Inflammatory macrophage (primary cell): ENCODE measurements around the gene ITLN2.
"Not testable (repeated sequence)": the region's sequence is repeated elsewhere in the genome, so short reads cannot be mapped to it uniquely, and the experiment has no call there.

Experiments used
- DNase-seq, 2 donors: peaks; one replicate each; pipeline ENCODE4 v3.0.0-alpha.2; 2020 to 2022

The ITLN2 gene

DNA sequence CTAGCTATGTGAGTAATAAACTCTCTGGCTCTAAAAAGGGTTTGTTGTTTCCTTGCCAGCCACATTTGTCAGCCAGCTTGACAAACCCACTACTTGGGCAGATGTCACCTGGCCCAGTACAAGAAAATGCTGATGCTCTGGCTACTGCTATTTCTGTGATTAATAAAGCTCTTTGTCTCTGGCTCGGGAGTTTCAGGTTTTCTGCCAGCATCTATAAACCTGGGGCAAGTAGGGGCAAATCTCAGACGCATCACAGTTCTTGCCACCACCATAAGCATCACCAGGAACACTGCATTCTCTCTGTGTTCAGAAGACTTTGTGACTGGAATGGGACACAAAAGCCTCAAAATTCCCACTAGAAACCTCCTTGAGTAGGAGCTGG is 2.5 kb downstream of the ITLN2 start:
- DNase-seq = no peak

DNA sequence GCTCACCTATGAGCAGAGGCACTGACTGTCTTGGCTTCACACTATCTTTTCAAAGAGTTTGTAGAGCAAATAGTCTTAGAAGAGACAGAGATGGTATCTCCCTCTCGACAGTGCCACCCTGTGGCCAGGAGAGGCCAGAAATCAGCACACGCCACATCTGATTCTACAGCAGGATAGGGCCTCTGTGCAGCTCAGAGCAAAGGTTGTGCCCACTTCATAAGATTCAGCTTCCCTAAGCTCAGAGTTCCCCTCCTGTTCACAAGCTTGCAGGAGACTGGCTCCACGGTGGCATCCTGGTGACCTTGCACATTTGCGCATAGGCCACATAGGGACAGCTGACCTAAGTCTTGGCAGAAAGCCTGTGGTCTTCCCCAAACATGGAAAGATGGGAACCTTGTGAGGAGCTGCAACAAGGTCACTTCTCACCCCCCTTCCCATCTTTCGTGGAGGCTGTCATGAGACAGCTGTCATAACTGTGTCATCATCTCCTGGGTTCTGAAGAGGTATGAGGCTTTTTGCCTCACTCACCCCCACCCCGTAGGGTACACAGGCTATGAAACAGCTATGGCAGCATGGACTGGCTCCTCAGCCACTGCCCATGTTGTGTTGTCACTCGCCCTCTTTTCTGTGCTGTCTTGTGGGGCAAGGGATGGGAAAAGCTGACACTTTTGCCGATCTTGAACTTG is 3.0 kb downstream of the ITLN2 start:
- peak; percentile 77 to 78 for DNase-seq

DNA sequence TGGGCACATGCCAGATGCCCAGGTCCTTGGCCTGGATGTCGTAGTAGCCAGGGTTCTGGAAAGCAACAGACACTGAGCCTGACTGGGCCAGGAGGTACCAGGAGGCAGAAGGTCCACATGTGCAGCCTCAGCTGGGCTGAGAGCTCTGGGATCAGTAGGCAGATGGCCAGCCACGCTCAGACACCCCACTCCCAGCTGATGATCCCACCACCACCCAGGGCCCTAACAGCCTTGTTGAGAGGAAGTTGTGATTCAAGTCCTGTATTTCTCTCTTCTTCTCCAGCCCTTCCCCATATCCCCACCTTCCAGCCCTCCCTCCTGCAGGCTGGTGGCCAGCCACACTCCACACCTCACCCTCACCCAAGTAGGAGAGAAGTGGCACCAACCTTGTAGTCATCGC is 4.0 kb downstream of the ITLN2 start:
- DNase-seq = no peak

DNA sequence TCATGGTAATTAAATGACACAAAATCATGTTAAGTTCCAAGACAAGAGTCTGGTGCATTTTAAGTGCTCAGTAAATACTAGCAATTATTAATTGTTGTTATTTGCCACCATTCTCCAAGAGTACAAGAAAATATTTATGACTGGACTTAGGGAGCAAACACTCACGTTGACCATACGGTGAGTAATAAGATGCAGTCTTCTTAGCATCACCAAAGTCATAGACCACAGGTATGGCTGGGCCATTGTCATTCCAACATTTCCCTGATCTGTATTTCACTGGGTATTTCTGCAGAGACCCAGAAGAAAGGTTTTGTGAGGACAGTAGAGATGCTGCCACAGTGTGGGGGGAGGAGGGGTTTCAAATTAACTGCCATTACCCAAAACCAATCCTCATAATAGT is 4.7 kb downstream of the ITLN2 start:
- DNase-seq = no peak

DNA sequence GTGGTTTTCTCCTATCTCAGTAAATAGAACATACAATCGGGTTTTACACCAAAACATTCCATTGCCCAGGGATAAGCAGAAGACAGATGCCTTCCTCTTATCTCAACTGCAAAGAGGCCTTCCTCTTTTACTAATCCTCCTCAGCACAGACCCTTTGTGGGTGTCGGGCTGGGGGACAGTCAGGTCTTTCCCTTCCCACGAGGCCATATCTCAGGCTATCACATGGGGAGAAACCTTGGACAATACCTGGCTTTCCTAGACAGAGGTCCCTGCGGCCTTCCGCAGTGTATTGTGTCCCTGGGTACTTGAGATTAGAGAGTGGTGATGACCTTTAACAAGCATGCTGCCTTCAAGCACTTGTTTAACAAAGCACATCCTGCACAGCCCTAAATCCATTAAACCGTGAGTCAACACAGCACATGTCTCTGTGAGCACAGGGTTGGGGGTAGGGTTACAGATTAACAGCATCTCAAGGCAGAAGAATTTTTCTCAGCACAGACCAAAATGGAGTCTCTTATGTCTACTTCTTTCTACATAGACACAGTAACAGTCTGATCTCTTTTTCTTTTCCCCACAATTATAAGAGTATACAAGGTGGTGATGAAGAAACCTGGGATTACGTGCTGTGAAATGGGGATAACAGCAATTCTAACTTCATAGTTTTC is 5.3 kb downstream of the ITLN2 start:
- not testable (repeated sequence) for DNase-seq

DNA sequence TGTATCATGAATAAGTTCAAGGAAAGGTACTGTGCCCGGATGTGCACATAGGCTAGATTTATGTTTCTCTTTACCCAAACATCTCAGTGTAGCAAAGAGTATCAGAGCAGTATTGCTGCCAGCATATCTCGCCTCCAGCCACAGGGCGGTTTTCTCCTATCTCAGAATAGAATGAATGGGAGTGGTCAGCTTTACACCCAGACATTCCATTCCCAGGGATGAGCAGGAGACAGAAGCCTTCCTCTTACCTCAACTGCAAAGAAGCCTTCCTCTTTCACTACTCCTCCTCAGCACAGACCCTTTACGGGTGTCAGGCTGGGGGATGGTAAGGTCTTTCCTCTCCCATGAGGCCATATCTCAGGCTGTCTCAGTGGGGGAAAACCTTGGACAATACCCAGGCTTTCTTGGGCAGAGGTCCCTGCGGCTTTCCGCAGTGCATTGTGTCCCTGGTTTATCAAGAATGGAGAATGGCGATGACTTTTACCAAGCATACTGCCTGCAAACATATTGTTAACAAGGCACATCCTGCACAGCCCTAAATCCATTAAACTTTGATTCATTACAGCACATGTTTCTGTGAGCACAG is 7.3 kb downstream of the ITLN2 start:
- DNase-seq = not testable (repeated sequence)

DNA sequence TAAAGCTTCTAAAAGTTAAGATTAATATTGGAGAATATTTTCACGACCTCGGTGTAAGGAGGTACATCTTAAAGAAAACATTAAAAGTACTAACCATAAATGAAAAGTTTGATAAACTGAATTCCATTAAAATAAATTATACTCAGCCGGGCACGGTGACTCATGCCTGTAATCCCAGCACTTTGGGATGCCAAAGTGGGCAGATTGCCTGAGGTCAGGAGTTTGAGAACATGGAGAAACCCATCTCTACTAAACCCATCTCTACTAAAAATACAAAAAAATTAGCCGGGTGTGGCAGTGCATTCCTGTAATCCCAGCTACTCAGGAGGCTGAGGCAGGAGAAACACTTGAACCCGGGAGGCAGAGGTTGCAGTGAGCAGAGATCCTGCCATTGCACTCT is 8.7 kb downstream of the ITLN2 start:
- DNase-seq = not testable (repeated sequence)

DNA sequence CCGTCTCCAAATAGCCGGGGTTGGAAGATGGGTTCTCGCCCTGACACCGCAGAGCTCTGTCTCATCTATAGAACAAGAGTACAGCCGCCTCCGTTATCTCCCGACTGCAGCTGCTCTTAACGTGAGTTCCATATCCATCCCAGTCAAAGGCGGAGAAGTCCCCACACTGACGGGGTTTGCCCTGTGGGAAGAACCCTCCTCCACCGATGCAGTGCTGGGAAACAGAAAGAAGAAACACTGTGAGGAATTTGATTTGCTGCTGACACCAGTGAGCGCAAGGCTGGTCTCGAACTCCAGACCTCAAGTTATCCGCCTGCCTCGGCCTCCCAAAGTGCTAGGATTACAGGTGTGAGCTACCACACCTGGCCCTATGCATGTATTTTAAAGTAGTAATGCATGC is 9.5 kb downstream of the ITLN2 start:
- DNase-seq = no peak

DNA sequence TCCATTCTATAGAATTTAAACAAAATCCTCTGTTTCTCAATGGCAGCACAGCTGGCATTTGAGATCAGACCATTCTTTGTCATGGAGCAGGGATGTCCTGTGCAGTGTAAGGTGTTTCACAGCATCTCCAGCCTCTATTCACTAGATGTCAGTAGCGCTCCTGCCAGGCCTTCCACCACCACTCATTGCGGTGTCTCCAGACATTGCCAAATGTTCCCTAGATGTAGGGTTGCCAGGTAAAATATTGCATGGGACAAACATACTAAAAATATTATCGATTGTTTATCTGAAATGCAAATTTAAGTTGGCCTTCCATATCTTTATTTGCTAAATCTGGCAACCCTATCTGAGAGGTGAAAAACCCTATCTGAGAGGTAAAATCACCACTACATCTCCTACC is 11.7 kb downstream of the ITLN2 start:
- DNase-seq = no peak

DNA sequence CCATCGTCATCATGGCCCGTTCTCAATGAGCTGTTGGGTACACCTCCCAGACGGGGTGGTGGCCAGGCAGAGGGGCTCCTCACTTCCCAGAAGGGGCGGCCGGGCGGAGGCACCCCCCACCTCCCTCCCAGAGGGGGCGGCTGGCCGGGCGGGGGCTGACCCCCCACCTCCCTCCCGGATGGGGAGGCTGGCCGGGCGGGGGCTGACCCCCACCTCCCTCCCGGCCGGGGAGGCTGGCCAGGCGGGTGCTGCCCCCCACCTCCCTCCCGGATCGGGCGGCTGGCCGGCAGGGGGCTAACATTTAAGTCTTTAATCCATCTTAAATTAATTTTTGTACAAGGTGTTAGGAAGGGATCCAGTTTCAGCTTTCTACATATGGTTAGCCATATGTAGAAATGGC is 17.9 kb downstream of the ITLN2 start:
- DNase-seq = not testable (repeated sequence)

DNA sequence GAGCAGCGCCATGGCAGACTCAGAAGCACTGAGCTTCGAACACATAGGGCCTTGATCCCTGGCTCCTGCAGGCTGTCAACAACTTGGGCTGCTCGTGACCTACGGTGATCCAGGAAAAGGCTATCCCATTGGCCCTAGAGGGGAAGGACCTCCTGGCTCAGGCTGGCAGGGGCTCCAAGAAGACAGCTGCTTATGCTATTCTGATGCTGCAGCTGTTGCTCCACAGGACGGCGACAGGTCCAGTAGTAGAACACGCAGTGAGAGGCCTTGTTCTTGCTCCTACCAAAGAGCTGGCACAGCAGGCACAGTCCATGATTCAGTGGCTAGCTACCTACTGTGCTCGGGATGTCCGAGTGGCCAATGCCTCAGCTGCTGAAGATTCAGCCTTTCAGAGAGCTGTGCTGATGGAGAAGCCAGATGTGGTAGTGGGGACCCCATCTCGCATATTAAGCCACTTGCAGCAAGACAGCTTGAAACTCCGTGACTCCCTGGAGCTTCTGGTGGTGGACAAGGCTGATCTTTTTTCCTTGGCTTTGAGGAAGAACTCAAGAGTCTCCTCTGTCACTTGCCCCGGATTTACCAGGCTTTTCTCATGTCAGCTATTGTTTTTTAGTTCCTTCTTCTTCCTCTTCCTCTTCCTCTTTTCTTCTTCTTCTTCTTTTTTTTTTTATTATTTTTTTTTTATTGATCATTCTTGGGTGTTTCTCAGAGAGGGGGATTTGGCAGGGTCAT is 18.9 kb downstream of the ITLN2 start:
- DNase-seq = peak; percentile 62

DNA sequence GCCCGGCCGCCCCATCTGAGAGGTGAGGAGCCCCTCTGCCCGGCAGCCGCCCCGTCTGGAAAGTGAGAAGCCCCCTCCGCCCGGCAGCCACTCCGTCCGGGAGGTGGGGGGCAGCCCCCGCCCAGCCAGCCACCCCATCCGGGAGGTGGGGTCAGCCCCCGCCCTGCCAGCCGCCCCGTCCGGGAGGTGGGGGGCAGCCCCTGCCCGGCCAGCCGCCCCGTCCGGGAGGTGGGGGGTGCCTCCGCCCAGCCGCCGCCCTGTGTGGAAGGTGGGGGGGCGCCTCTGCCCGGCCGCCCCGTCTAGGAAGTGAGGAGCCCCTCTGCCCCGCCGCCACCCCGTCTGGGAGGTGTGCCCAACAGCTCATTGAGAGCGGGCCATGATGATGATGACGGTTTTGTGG is 21.3 kb downstream of the ITLN2 start:
- DNase-seq = not testable (repeated sequence)

DNA sequence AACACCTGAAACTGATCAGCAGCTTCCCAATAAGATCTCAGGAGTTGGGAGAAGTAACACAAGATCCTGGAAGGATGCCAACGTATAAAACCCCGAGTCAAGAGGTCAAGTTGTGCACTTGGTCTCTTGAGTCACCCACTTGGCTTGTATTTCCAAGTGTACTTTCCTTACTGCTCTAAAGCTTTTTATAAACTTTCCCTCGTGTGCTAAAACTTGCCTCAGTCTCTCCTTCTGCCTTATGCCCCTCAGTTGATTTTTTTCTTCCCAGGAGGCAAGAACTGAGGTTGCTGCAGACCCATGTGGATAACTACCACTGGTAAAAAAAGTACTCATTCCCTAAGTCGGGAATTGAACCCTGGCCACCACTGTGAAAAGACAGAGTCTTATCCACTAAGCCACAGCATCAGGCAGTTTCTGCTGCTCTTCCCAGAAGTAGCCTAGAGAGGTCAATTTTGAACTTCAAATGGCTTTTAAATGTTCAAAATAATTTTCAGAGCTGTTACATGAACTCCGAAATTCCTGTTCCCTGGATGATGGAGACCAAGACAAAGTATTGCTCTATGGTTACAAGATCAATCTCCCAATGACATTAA is 28.9 kb downstream of the ITLN2 start:
- DNase-seq = no peak

DNA sequence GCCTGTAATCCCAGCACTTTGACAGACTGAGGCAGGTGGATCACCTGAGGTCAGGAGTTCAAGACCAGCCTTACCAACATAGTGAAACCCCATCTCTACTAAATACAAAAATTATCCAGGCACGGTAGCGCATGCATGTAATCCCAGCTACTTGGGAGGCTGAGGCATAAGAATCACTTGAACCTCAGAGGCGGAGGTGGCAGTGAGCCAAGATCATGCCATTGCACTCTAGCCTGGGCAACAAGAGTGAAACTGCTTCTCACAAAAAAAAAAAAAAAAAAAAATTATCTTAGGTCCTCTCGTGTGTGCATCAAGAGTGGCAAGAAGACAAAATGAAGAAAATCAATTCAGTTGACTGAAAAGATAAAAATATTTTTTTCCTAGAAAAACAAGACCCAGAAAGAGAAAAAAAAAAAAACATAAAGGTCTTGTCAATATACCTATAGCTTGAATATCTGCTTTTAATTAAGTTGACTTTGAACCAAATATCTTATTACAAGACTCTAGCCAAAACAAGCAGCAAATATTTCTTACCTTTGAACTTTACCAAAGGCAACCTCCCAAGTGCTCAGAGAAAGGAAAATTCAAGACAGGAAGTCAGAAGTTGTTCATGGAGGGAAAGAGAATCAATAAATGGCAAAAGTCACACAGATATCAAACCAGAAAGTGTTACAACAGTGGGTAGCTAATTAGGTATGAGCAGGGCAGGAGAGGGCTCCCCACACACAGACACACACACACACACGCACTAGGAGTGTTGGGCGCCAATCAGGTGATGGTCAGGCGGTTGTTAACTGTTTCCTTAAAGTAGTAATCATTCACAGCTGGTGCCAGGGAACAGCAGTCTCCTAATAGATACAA is 29.6 kb downstream of the ITLN2 start:
- DNase-seq = no peak

DNA sequence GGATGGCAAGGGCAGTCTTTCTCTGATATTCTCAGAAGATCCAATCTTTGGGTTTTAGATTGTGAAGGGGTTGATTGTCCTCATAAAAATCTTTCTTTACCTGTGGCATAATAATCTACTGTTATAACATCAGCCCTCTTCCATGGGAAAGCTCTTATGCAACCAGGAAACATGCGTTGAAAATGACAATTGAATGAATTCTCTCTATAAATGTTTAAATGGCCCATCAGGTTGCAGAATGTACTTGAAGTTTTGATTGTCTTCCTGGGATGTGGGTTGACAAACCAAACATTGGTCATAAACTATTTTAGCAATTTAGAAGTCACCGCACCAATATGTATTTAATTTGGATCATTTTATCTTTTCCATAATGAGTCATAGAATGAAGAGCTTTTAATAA is 37.9 kb downstream of the ITLN2 start:
- DNase-seq = no peak

DNA sequence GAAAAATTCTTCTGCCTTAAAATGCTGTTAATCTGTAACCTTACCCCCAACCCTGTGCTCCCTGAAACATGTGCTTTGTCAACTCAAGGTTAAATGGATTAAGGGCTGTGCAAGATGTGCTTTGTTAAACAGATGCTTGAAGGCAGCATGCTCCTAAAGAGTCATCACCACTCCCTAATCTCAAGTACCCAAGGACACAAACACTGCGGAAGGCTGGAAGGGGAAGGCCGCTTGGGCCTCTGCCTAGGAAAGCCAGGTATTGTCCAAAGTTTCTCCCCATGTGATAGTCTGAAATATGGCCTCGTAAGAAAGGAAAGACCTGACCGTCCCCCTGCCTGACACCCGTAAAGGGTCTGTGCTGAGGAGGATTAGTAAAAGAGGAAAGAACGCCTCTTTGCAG is 41.4 kb downstream of the ITLN2 start:
- DNase-seq = not testable (repeated sequence)

DNA sequence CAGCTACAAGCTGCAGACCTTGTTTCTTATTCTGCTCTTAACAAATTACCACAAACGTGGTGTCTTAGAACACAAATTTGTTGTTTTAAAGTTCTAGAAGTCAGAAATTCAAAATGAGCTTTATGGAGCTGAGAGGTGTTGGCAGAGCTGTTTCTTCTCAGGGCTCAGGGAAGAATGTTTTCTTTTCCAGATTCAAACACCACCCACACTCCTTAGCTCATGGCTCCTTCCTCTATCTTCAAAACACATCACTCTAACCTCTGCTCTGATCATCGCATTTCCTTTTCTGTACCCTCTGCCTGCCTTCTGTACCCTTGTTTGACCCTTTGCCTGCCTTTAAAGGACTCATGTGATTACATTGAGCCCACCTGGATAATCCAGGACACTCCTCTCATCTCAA is 42.7 kb downstream of the ITLN2 start:
- peak in 1 of 2 donors; percentile 18 for DNase-seq

DNA sequence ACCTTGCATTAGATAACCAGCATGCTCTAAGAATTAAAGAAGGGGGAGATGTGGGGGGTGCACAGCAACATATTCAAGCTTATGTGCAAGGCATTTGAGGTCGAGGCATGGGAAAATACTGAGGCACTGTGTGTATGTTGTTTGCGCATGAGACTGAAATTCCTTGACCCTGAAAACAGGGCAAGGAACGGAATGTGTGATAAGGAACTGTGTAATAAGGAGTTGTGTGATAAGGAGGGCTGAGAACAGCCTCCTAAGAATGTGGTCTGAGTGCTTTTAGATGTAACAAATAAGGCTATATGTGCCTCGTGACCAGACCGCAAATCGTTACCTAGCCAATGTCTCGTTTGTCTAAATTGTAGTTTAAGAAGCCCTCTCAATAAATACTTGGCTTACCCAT is 43.2 kb downstream of the ITLN2 start:
- no peak for DNase-seq

DNA sequence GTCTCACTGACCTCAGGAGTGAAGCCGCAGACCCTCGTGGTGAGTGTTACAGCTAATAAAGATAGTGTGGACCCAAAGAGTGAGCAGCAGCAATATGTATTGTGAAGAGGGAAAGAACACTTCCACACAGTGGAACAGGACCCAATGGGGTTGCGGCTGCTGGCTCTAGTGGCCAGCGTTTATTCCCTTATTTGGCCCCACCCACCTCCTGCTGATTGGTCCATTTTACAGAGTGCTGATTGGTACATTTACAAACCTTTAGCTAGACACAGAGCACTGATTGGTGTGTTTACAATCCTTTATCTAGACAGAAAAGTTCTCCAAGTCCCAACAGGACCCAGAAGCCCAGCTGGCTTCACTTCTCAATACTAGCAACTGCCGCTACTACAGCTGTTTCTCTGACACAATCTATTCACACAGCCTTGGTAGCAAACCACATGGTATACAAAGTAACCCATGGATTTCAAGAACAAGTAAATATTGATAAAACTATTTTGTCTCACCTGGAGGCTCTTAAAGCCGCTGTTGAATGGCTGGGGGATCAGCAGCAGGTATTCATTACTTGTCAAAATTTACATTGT is 44.3 kb downstream of the ITLN2 start:
- DNase-seq = no peak

DNA sequence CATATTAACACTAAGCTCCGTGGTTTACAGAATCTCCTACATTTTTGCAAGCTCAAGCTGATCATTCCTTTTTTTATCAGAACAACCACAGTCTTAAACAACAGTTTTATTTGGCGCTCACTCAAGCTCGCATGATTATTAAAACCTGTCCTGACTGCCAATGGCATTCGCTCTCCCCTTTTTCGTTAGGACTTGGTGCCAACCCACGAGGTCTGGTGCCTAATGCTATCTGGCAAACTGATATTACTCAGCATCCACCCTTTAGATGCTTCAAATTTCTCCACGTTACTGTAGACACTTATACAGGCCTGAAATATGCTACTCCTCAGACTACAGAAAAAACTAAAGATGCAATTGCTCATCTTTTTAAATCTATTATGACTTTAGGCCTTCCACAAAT is 46.6 kb downstream of the ITLN2 start:
- no peak for DNase-seq

DNA sequence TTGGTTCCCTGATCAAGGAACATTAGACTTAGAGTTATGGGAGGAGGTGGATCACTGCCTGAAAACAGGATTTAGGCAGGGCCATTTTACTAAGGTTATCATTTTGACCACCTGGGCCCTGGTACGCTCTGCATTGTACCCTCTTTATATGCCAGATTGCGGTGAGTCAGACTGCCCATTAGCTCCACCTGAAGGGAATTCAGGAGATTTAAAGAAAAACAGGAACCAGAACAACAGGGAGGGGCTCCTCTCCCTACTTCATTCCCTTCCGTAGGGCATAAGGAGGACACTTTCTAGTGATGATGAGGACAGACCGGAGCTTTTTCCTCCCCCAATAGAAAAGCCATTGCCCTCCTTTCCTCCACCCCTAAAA is 49.0 kb downstream of the ITLN2 start:
- DNase-seq = no peak
